ENCODE data around the gene B3GNT8.

DNA sequence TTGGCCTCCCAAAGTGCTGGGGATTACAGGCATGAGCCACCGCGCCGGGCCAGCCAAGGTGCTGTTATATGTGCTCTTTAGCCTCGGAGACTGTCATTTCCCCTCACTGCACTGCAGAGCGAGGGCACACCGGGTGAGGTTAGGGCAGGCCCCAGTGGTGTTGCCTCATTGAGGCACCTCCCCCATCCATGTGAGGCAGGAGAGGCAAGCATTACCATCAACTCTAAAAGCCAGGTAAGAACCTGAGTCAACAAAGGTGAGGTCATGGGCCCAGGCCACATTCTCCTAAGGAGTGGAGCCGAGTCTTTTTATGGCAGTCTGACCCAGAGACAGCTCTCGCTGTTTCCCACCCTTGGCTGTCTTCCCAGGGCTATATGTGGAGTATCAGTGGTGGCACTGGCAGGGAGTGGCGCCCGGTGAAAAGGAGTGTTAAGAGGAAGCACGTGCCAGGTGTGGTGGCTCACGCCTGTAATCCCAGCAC, 10.9 kb downstream of the B3GNT8 start:
- TF ChIP-seq SAP30 (IDR thresholded peaks at IDR 0.05; ENCODE audit: insufficient read depth, insufficient replicate concordance, low read length) (no peak), RAD21 (IDR thresholded peaks at IDR 0.05 in 1 of 2, conservative IDR thresholded peaks at IDR 0.05 in 1 of 2; ENCODE audit: low read depth in 2 of 2, low read length in 2 of 2) (no peak), MAFK (IDR thresholded peaks at IDR 0.05; ENCODE audit: low read depth, low read length) (no peak), CTBP2 (IDR thresholded peaks at IDR 0.05; ENCODE audit: borderline replicate concordance, insufficient read depth, insufficient read length, low read length) (no peak), POLR2A (IDR thresholded peaks at IDR 0.05; ENCODE audit: control extremely low read depth in 1 of 2, low read depth in 2 of 2, low read length in 2 of 2) (no peak), EP300 (IDR thresholded peaks at IDR 0.05; ENCODE audit: borderline replicate concordance in 1 of 2, low read depth in 2 of 2, low read length in 2 of 2) (no peak), SIX5 (IDR thresholded peaks at IDR 0.05; ENCODE audit: low read depth, low read length) (no peak)
- TF ChIP-seq, protein P1, sequence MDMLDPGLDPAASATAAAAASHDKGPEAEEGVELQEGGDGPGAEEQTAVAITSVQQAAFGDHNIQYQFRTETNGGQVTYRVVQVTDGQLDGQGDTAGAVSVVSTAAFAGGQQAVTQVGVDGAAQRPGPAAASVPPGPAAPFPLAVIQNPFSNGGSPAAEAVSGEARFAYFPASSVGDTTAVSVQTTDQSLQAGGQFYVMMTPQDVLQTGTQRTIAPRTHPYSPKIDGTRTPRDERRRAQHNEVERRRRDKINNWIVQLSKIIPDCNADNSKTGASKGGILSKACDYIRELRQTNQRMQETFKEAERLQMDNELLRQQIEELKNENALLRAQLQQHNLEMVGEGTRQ (IDR thresholded peaks at IDR 0.05; ENCODE audit: low read length): no peak
- TF ChIP-seq, protein P2, sequence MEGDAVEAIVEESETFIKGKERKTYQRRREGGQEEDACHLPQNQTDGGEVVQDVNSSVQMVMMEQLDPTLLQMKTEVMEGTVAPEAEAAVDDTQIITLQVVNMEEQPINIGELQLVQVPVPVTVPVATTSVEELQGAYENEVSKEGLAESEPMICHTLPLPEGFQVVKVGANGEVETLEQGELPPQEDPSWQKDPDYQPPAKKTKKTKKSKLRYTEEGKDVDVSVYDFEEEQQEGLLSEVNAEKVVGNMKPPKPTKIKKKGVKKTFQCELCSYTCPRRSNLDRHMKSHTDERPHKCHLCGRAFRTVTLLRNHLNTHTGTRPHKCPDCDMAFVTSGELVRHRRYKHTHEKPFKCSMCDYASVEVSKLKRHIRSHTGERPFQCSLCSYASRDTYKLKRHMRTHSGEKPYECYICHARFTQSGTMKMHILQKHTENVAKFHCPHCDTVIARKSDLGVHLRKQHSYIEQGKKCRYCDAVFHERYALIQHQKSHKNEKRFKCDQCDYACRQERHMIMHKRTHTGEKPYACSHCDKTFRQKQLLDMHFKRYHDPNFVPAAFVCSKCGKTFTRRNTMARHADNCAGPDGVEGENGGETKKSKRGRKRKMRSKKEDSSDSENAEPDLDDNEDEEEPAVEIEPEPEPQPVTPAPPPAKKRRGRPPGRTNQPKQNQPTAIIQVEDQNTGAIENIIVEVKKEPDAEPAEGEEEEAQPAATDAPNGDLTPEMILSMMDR (IDR thresholded peaks at IDR 0.05; ENCODE audit: control extremely low read depth in 1 of 3, insufficient read depth in 1 of 3, low read depth in 1 of 3, low read length in 3 of 3): no peak
- TF ChIP-seq, protein P3, sequence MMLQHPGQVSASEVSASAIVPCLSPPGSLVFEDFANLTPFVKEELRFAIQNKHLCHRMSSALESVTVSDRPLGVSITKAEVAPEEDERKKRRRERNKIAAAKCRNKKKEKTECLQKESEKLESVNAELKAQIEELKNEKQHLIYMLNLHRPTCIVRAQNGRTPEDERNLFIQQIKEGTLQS (IDR thresholded peaks at IDR 0.05; ENCODE audit: insufficient read depth, low read depth, low read length): no peak

Data from H1 (cell line).